H9 (cell line): ENCODE results near the gene PITPNM3. TPM values are rescaled to one million over a fixed set of nuclear protein-coding genes. Genes with fewer than 3 reads are reported as not detected.

Experiments
- DNase-seq: peaks from one replicate; pipeline ENCODE4 v3.0.0-alpha.2; 2017
- H2AFZ ChIP-seq: one replicate; pipeline ENCODE4 v1.6.1; 2013; ENCODE audit warnings: mild to moderate bottlenecking, low read length, control low read depth, moderate library complexity
- H2AK5ac ChIP-seq: 2 replicates; pipeline ENCODE4 v1.6.1; 2013; ENCODE audit warnings: low read length, control low read depth, mixed read lengths; ENCODE audit not compliant: insufficient read length
- H2BK120ac ChIP-seq: one replicate; pipeline ENCODE4 v1.6.1; 2013; ENCODE audit warnings: low read depth, mild to moderate bottlenecking, low read length, control low read depth, inconsistent platforms; ENCODE audit not compliant: poor library complexity, severe bottlenecking
- H2BK12ac ChIP-seq: 2 replicates; pipeline ENCODE4 v1.6.1; 2013; ENCODE audit warnings: low read length, control low read depth, mixed read lengths, low read depth; ENCODE audit not compliant: insufficient read length
- H2BK15ac ChIP-seq: 2 replicates; pipeline ENCODE4 v1.6.1; 2013; ENCODE audit warnings: low read depth, low read length, control low read depth
- H2BK20ac ChIP-seq: one replicate; pipeline ENCODE4 v1.6.1; 2013; ENCODE audit warnings: low read depth, mild to moderate bottlenecking, low read length, control low read depth, inconsistent platforms; ENCODE audit not compliant: poor library complexity, severe bottlenecking
- H2BK5ac ChIP-seq: 2 replicates; pipeline ENCODE4 v1.6.1; 2013; ENCODE audit warnings: low read length, control low read depth, mixed read lengths; ENCODE audit not compliant: insufficient read length
- H3K14ac ChIP-seq: 2 replicates; pipeline ENCODE4 v1.6.1; 2013; ENCODE audit warnings: low read length, control low read depth; ENCODE audit not compliant: insufficient read depth
- H3K18ac ChIP-seq: 2 replicates; pipeline ENCODE4 v1.6.1; 2013; ENCODE audit warnings: low read depth, mild to moderate bottlenecking, mixed read lengths, low read length, control low read depth; ENCODE audit not compliant: insufficient read length
- H3K23ac ChIP-seq: 2 replicates; pipeline ENCODE4 v1.6.1; 2013; ENCODE audit warnings: low read length, control low read depth, mixed read lengths, low read depth; ENCODE audit not compliant: insufficient read length
- H3K23me2 ChIP-seq: 2 replicates; pipeline ENCODE4 v1.6.1; 2013; ENCODE audit warnings: low read depth, mild to moderate bottlenecking, mixed read lengths, low read length, control low read depth; ENCODE audit not compliant: insufficient read length, poor library complexity, severe bottlenecking
- H3K27ac ChIP-seq: 2 replicates; pipeline ENCODE4 v1.5.1; 2013; ENCODE audit warnings: low read length, control low read depth, mixed read lengths, low read depth; ENCODE audit not compliant: insufficient read length
- H3K27me3 ChIP-seq: 2 replicates; pipeline ENCODE4 v1.6.1; 2013; ENCODE audit warnings: low read length, control low read depth, inconsistent platforms; ENCODE audit not compliant: insufficient read depth
- H3K4ac ChIP-seq: 2 replicates; pipeline ENCODE4 v1.6.1; 2013; ENCODE audit warnings: low read depth, mild to moderate bottlenecking, control low read depth, inconsistent platforms, low read length, moderate library complexity
- H3K4me1 ChIP-seq: 2 replicates; pipeline ENCODE4 v1.6.1; 2013; ENCODE audit warnings: low read length, control low read depth, inconsistent platforms; ENCODE audit not compliant: insufficient read depth
- H3K4me2 ChIP-seq: 2 replicates; pipeline ENCODE4 v1.6.1; 2013; ENCODE audit warnings: low read length, control low read depth, mixed read lengths; ENCODE audit not compliant: insufficient read length, insufficient read depth
- H3K56ac ChIP-seq: 2 replicates; pipeline ENCODE4 v1.6.1; 2013; ENCODE audit warnings: low read depth, mild to moderate bottlenecking, mixed read lengths, low read length, control low read depth; ENCODE audit not compliant: insufficient read length
- H3K79me1 ChIP-seq: 2 replicates; pipeline ENCODE4 v1.6.1; 2013; ENCODE audit warnings: low read depth, mild to moderate bottlenecking, moderate library complexity, low read length, control low read depth, inconsistent platforms; ENCODE audit not compliant: insufficient read depth, poor library complexity, severe bottlenecking
- H3K79me2 ChIP-seq: 2 replicates; pipeline ENCODE4 v1.6.1; 2013; ENCODE audit warnings: low read length, control low read depth, inconsistent platforms; ENCODE audit not compliant: insufficient read depth
- H3K9ac ChIP-seq: 2 replicates; pipeline ENCODE4 v1.6.1; 2013; ENCODE audit warnings: low read length, control low read depth, mixed read lengths; ENCODE audit not compliant: insufficient read length; ENCODE audit errors: extremely low read depth
- H3K9me3 ChIP-seq: one replicate; pipeline ENCODE4 v1.6.1; 2013; ENCODE audit warnings: low read depth, low read length, inconsistent platforms; ENCODE audit not compliant: control insufficient read depth
- H3T11ph ChIP-seq: one replicate; pipeline ENCODE4 v1.6.1; 2013; ENCODE audit warnings: mild to moderate bottlenecking, low read length, control low read depth, inconsistent platforms
- H4K20me1 ChIP-seq: one replicate; pipeline ENCODE4 v1.6.1; 2013; ENCODE audit not compliant: control insufficient read depth, insufficient read length, insufficient read depth
- H4K5ac ChIP-seq: 2 replicates; pipeline ENCODE4 v1.6.1; 2013; ENCODE audit warnings: low read depth, mild to moderate bottlenecking, mixed read lengths, low read length, control low read depth; ENCODE audit not compliant: insufficient read length
- H4K8ac ChIP-seq: replicated peaks from 2 replicates; pipeline ENCODE4 v1.6.1; 2013; ENCODE audit warnings: low read length, control low read depth, mixed read lengths, low read depth; ENCODE audit not compliant: insufficient read length
- H4K91ac ChIP-seq: 2 replicates; pipeline ENCODE4 v1.6.1; 2013; ENCODE audit warnings: low read depth, mild to moderate bottlenecking, moderate library complexity, mixed read lengths, low read length, control low read depth; ENCODE audit not compliant: insufficient read length
- H3K27ac Mint-ChIP-seq, 3 experiments: 2 replicates in 2 of 3; 3 replicates in 1 of 3; pipeline ENCODE4 v1.8.0; 2020 to 2021; ENCODE audit warnings: mixed read lengths in 3 of 3, mild to moderate bottlenecking in 1 of 3, moderate library complexity in 1 of 3
- H3K27me3 Mint-ChIP-seq: 2 replicates; pipeline ENCODE4 v1.8.0; 2021; ENCODE audit warnings: low read depth, mild to moderate bottlenecking, moderate library complexity, mixed read lengths
- H3K36me3 Mint-ChIP-seq, 3 experiments: 2 replicates in 2 of 3; 3 replicates in 1 of 3; pipeline ENCODE4 v1.8.0; 2020 to 2021; ENCODE audit warnings: low read depth in 3 of 3, mixed read lengths in 3 of 3; ENCODE audit not compliant: insufficient read depth in 1 of 3
- H3K4me1 Mint-ChIP-seq, 2 experiments: 2 replicates each; pipeline ENCODE4 v1.8.0; 2020; ENCODE audit warnings: mixed read lengths in 2 of 2
- H3K4me3 Mint-ChIP-seq, 2 experiments: 2 replicates in 1 of 2; 3 replicates in 1 of 2; pipeline ENCODE4 v1.8.0; 2020 to 2021; ENCODE audit warnings: mild to moderate bottlenecking in 2 of 2, mixed read lengths in 2 of 2, moderate library complexity in 1 of 2
- H3K9me3 Mint-ChIP-seq, 2 experiments: 2 replicates in 1 of 2; 3 replicates in 1 of 2; pipeline ENCODE4 v1.8.0; 2020; ENCODE audit warnings: mild to moderate bottlenecking in 2 of 2, mixed read lengths in 2 of 2, moderate library complexity in 1 of 2
- CTCF ChIP-seq: fragments of 200-600 bp; sonication (generic); conservative IDR thresholded peaks from 3 replicates; pipeline ENCODE4 v1.8.0; 2021; ENCODE audit warnings: antibody characterized with exemption, mild to moderate bottlenecking
- WGBS: extraction: QIAGEN DNeasy Blood & Tissue Kit; methylation state at CpG from one replicate; pipeline ENCODE4 v1.1.7; 2013; ENCODE audit warnings: missing lambda C conversion rate, low lambda C conversion rate, mixed read lengths; ENCODE audit not compliant: insufficient read length; ENCODE audit errors: extremely low coverage; 5-methylcytosine and 5-hydroxymethylcytosine counted together
- total RNA-seq: library from RNA; stranded (reverse); gene quantifications from 2 replicates; pipeline ENCODE4 v1.2.1, GENCODE V29; 2021

PITPNM3 gene
- total RNA-seq, 1 experiment from 2014 or later = 3.4 TPM

- H3K18ac ChIP-seq = no peak overlapping the region
- no peak overlapping the region for H4K8ac ChIP-seq
- no peaks in the 10 kb centered on the region for H3K79me1 ChIP-seq
- no CpG with 5 or more reads among the region's 8 CpGs for WGBS
- no peak overlapping the region for H3K9ac ChIP-seq
- H2AK5ac ChIP-seq = no peak overlapping the region
- H2AFZ ChIP-seq = no peak overlapping the region
- no peaks in the 10 kb centered on the region for H3K9me3 ChIP-seq
- no peak overlapping the region for H2BK12ac ChIP-seq
- no peak overlapping the region for H4K5ac ChIP-seq
- Mint-ChIP-seq H3K4me1 (peaks cover 15 to 17% of the 10 kb centered on the region in 2 experiments), H3K9me3 (peaks cover 2 to 4% of the 10 kb centered on the region in 2 experiments; a peak in 4 of 5 replicates), H3K4me3 (no peak overlapping the region), H3K27me3 (peaks cover 12% of the 10 kb centered on the region), H3K27ac (no peak overlapping the region), H3K36me3 (peaks cover 0 to 6% (median 5%) of the 10 kb centered on the region in 3 experiments; a peak in 2 of 7 replicates)
- DNase-seq = peak; percentile 26
- no peaks in the 10 kb centered on the region for H3K23me2 ChIP-seq
- H2BK120ac ChIP-seq = no peak overlapping the region
- TF ChIP-seq CTCF = no peak
- no peak overlapping the region for H3K56ac ChIP-seq
- no peaks in the 10 kb centered on the region for H3K4me1 ChIP-seq
- H4K20me1 ChIP-seq = no peaks in the 10 kb centered on the region
- H3K23ac ChIP-seq = no peak overlapping the region
- H3K27me3 ChIP-seq = no peaks in the 10 kb centered on the region
- no peak overlapping the region for H3K4ac ChIP-seq
- no peak overlapping the region for H2BK20ac ChIP-seq
- no peak overlapping the region for H3K27ac ChIP-seq
- H3K14ac ChIP-seq = no peak overlapping the region
- no peak overlapping the region for H4K91ac ChIP-seq
- H2BK15ac ChIP-seq = no peak overlapping the region
- no peak overlapping the region for H2BK5ac ChIP-seq
- no peak overlapping the region for H3K4me2 ChIP-seq
- no peaks in the 10 kb centered on the region for H3K79me2 ChIP-seq
- no peak overlapping the region for H3T11ph ChIP-seq
These were observed 53.4 kb downstream of the PITPNM3 start for GRCh38 chr17:6502871-6503509.
